ENCODE measurements around the gene EYA2. TPM values are rescaled to one million over a fixed set of nuclear protein-coding genes. Genes with fewer than 3 reads are reported as not detected.

EYA2 gene
- total and polyA plus RNA-seq, 2 donors (not counting 1 experiment from before 2014, with no cell fraction given), result 1.1 to 2.8 TPM

GRCh38 chr20:47211036-47211435 is 316.4 kb downstream of the EYA2 start:
- Histone ChIP-seq H3K27ac (ENCODE audit: low read length in 2 of 2) (no peak overlapping the region), H2AFZ (ENCODE audit: insufficient read depth, low read depth, low read length, poor library complexity, severe bottlenecking) (no peak overlapping the region), H3K36me3 (replicated peaks in 1 of 2; ENCODE audit: control extremely low read depth in 1 of 2, control insufficient read depth in 1 of 2, extremely low read depth in 1 of 2, insufficient read depth in 2 of 2, low read length in 1 of 2) (peaks cover 13 to 78% of the 10 kb centered on the region in 2 experiments), H3K27me3 (replicated peaks in 1 of 4; ENCODE audit: control extremely low read depth in 1 of 4, control insufficient read depth in 3 of 4, insufficient read depth in 4 of 4, low read length in 3 of 4) (no peaks in the 10 kb centered on the region), H4K20me1 (ENCODE audit: control insufficient read depth, insufficient read depth, low read length, poor library complexity, severe bottlenecking) (peaks cover 20% of the 10 kb centered on the region), H3K9me3 (ENCODE audit: control extremely low read depth in 1 of 3, control insufficient read depth in 2 of 3, insufficient read depth in 1 of 3, low read length in 2 of 3) (no peaks in the 10 kb centered on the region), H3K4me2 (replicated peaks; ENCODE audit: low read depth, low read length, poor library complexity, severe bottlenecking) (no peak overlapping the region), H3K4me1 (ENCODE audit: control insufficient read depth in 2 of 2, insufficient read depth in 2 of 2, low read length in 2 of 2) (no peaks in the 10 kb centered on the region), H3K9ac (ENCODE audit: low read length) (no peak overlapping the region), H3K4me3 (ENCODE audit: control extremely low read depth in 1 of 5, extremely low read depth in 1 of 5, insufficient read depth in 1 of 5, low read depth in 2 of 5, low read length in 4 of 5) (no peak overlapping the region), H3K79me2 (ENCODE audit: control insufficient read depth, insufficient read depth, low read length) (peaks cover 17% of the 10 kb centered on the region)
- Mint-ChIP-seq H3K27me3 (no peaks in the 10 kb centered on the region), H3K4me3 (no peak overlapping the region), H3K9me3 (ENCODE audit: insufficient read depth) (no peaks in the 10 kb centered on the region), H3K27ac (no peak overlapping the region), H3K4me1 (no peaks in the 10 kb centered on the region)
- ChIA-PET POLR2A (no interaction called here), CTCF (no interaction called here)
- WGBS (ENCODE audit: insufficient coverage), result 100% methylated on average over 6 of the region's 7 CpGs
- intact Hi-C loops (cut with micrococcal nuclease), result no loop called here
- ATAC-seq (ENCODE audit: low read depth), result no peak
- TF ChIP-seq EZH2 (IDR thresholded peaks at IDR 0.05; ENCODE audit: borderline replicate concordance, insufficient read depth, low read depth, low read length, poor library complexity, severe bottlenecking), result no peak
- no peak for TF ChIP-seq CTCF (IDR thresholded peaks at IDR 0.05)
- no peak for DNase-seq

- DNase-seq (no peak), ATAC-seq (ENCODE audit: low read depth) (no peak)
- no peak overlapping the region for H3K9ac ChIP-seq (ENCODE audit: low read length)
- peaks cover 25% of the 10 kb centered on the region for H3K79me2 ChIP-seq (ENCODE audit: control insufficient read depth, insufficient read depth, low read length)
- no peak overlapping the region for H3K27ac Mint-ChIP-seq
- peaks cover 20% of the 10 kb centered on the region for H4K20me1 ChIP-seq (ENCODE audit: control insufficient read depth, insufficient read depth, low read length, poor library complexity, severe bottlenecking)
- peaks cover 15 to 92% of the 10 kb centered on the region in 2 experiments for H3K36me3 ChIP-seq (replicated peaks in 1 of 2; ENCODE audit: control extremely low read depth in 1 of 2, control insufficient read depth in 1 of 2, extremely low read depth in 1 of 2, insufficient read depth in 2 of 2, low read length in 1 of 2)
- intact Hi-C loops (cut with micrococcal nuclease), result no loop called here
- CTCF ChIA-PET, result interaction anchor here (0.6 to 1.0 kb wide), 3 partner anchors 13 to 628 kb away, joined by 3 read pairs; no protein-coding TSS in a partner anchor
- H3K4me1 ChIP-seq (ENCODE audit: control insufficient read depth in 2 of 2, insufficient read depth in 2 of 2, low read length in 2 of 2), result no peaks in the 10 kb centered on the region
- H3K4me3 ChIP-seq (ENCODE audit: control extremely low read depth in 1 of 5, extremely low read depth in 1 of 5, insufficient read depth in 1 of 5, low read depth in 2 of 5, low read length in 4 of 5), result no peak overlapping the region
- no peak overlapping the region for H2AFZ ChIP-seq (ENCODE audit: insufficient read depth, low read depth, low read length, poor library complexity, severe bottlenecking)
- no peaks in the 10 kb centered on the region for H3K4me1 Mint-ChIP-seq
- no peak overlapping the region for H3K4me3 Mint-ChIP-seq
- no peak overlapping the region for H3K4me2 ChIP-seq (replicated peaks; ENCODE audit: low read depth, low read length, poor library complexity, severe bottlenecking)
- no peaks in the 10 kb centered on the region for H3K9me3 ChIP-seq (ENCODE audit: control extremely low read depth in 1 of 3, control insufficient read depth in 2 of 3, insufficient read depth in 1 of 3, low read length in 2 of 3)
- no peaks in the 10 kb centered on the region for H3K9me3 Mint-ChIP-seq (ENCODE audit: insufficient read depth)
- POLR2A ChIA-PET, result no interaction called here
- no peak overlapping the region for H3K27ac ChIP-seq (ENCODE audit: low read length in 2 of 2)
- WGBS (ENCODE audit: insufficient coverage), result 100% methylated on average over 4 of the region's 9 CpGs
- TF ChIP-seq CTCF (IDR thresholded peaks at IDR 0.05) (no peak), EZH2 (IDR thresholded peaks at IDR 0.05; ENCODE audit: borderline replicate concordance, insufficient read depth, low read depth, low read length, poor library complexity, severe bottlenecking) (no peak)
- H3K27me3 ChIP-seq (replicated peaks in 1 of 4; ENCODE audit: control extremely low read depth in 1 of 4, control insufficient read depth in 3 of 4, insufficient read depth in 4 of 4, low read length in 3 of 4), result no peaks in the 10 kb centered on the region
- no peaks in the 10 kb centered on the region for H3K27me3 Mint-ChIP-seq
Measured at GRCh38 chr20:47212606-47213207, 318.1 kb downstream of the EYA2 start.

Measured in B cell (primary cell).